K562 (cell line): Measurements from ENCODE around the gene E2F2. TPM values are rescaled to one million over a fixed set of nuclear protein-coding genes. Genes with fewer than 3 reads are reported as not detected.

Experiments
- AFF1 ChIP-seq, 2 experiments: fragments of 450-650 bp; IDR thresholded peaks; 2 replicates each; pipeline ENCODE4 v1.6.1; 2018; ENCODE audit warnings: mild to moderate bottlenecking in 2 of 2, low read depth in 1 of 2; ENCODE audit not compliant: partially characterized antibody in 2 of 2
- BACH1 ChIP-seq: fragments of 200-800 bp; sonication (Bioruptor generic); IDR thresholded peaks from 2 replicates; pipeline ENCODE4 v1.6.1; 2016; ENCODE audit warnings: missing genetic modification characterization, missing compliant biosample characterization
- ETV6 ChIP-seq, 3 experiments: fragments of 150-350 bp in 1 of 3; sonication (generic) in 1 of 3; formaldehyde crosslinking in 1 of 3; IDR thresholded peaks; 2 replicates each; pipeline versions ENCODE4 v1.6.1 to v1.8.0; 2014 to 2022; ENCODE audit warnings: borderline replicate concordance in 2 of 3, low read depth in 2 of 3, antibody characterized with exemption in 1 of 3, low read length in 1 of 3, mild to moderate bottlenecking in 1 of 3, missing genetic modification reagents in 1 of 3
- GABPB2 ChIP-seq: fragments of 250-450 bp; sonication (Bioruptor Pico); conservative IDR thresholded peaks from 2 replicates; pipeline ENCODE4 v1.5.1; 2021; ENCODE audit warnings: mild to moderate bottlenecking
- HMG20B ChIP-seq: fragments of 250-450 bp; sonication (Bioruptor Pico); IDR thresholded peaks from 2 replicates; pipeline ENCODE4 v1.5.0; 2021; ENCODE audit warnings: mild to moderate bottlenecking
- MEIS2 ChIP-seq: fragments of 450-650 bp; IDR thresholded peaks from 2 replicates; pipeline ENCODE4 v1.6.1; 2014; ENCODE audit warnings: mild to moderate bottlenecking; ENCODE audit not compliant: partially characterized antibody
- NCOR1 ChIP-seq: fragments of 450-650 bp; IDR thresholded peaks from 2 replicates; pipeline ENCODE4 v1.6.1; 2016; ENCODE audit warnings: mild to moderate bottlenecking, moderate library complexity
- PPARD ChIP-seq: fragments of 250-450 bp; sonication (Bioruptor Pico); IDR thresholded peaks from 2 replicates; pipeline ENCODE4 v1.8.0; 2022; ENCODE audit warnings: inconsistent platforms, mild to moderate bottlenecking, moderate library complexity
- RAD21 ChIP-seq, 2 experiments: fragments of 250-450 bp in 1 of 2; fragments of 450-650 bp in 1 of 2; sonication (Bioruptor Pico) in 1 of 2; formaldehyde crosslinking in 1 of 2; IDR thresholded peaks in 1 of 2; conservative IDR thresholded peaks in 1 of 2; 2 replicates each; pipeline versions ENCODE4 v1.4.0 to v1.8.0; 2020 to 2022; ENCODE audit warnings: mild to moderate bottlenecking in 2 of 2, moderate library complexity in 1 of 2
- RBFOX2 ChIP-seq: fragments of 200-400 bp; formaldehyde crosslinking; IDR thresholded peaks from 2 replicates; pipeline ENCODE4 v1.6.1; 2017; ENCODE audit warnings: low read depth, mild to moderate bottlenecking, low read length, moderate library complexity
- SMARCC2 ChIP-seq: fragments of 450-650 bp; IDR thresholded peaks from 2 replicates; pipeline ENCODE4 v1.6.1; 2017; ENCODE audit warnings: antibody characterized with exemption, moderate library complexity, mild to moderate bottlenecking, low read depth
- SNRNP70 ChIP-seq: fragments of 200-400 bp; formaldehyde crosslinking; optimal IDR thresholded peaks from 2 replicates; pipeline ENCODE3; 2017; ENCODE audit warnings: low read depth, low read length
- TBL1XR1 ChIP-seq, 2 experiments: IDR thresholded peaks; 2 replicates each; pipeline ENCODE4 v1.6.1; 2012; ENCODE audit warnings: improper control_type of control experiment in 2 of 2, low read length in 2 of 2, mild to moderate bottlenecking in 1 of 2
- ZBTB33 ChIP-seq: sonication (generic); formaldehyde crosslinking; IDR thresholded peaks from 2 replicates; pipeline ENCODE4 v1.8.1; 2023; ENCODE audit warnings: mild to moderate bottlenecking, missing genetic modification reagents
- ZNF23 ChIP-seq: fragments of 250-450 bp; sonication (Bioruptor Pico); IDR thresholded peaks from 2 replicates; pipeline ENCODE4 v1.4.0; 2020; ENCODE audit warnings: mild to moderate bottlenecking
- ZNF24 ChIP-seq: fragments of 450-650 bp; IDR thresholded peaks from 2 replicates; pipeline ENCODE4 v1.6.1; 2016
- ZNF354B ChIP-seq: fragments of 250-450 bp; sonication (Bioruptor Pico); IDR thresholded peaks from 2 replicates; pipeline ENCODE4 v1.4.0; 2020
- ZNF384 ChIP-seq: IDR thresholded peaks from 2 replicates; pipeline ENCODE4 v1.6.1; 2012; ENCODE audit warnings: low read depth, low read length, improper control_type of control experiment
- ZNF395 ChIP-seq: fragments of 200-800 bp; sonication (Bioruptor generic); IDR thresholded peaks from 2 replicates; pipeline ENCODE4 v1.6.1; 2017; ENCODE audit warnings: missing genetic modification characterization, missing compliant biosample characterization
- ZNF431 ChIP-seq: sonication (generic); formaldehyde crosslinking; IDR thresholded peaks from 2 replicates; pipeline ENCODE4 v1.8.0; 2022; ENCODE audit warnings: mild to moderate bottlenecking, missing genetic modification reagents
- ZNF764 ChIP-seq: fragments of 250-450 bp; sonication (Bioruptor Pico); IDR thresholded peaks from 2 replicates; pipeline ENCODE4 v1.4.0; 2020; ENCODE audit warnings: low read depth, mild to moderate bottlenecking, moderate library complexity
- polyA plus RNA-seq, 8 experiments: library from polyadenylated mRNA; depleted of rRNA in 4 of 8; stranded (reverse) in 5 of 8; unstranded in 3 of 8; fragments of >200 nt; fragmentation: Nextera tagmentation in 2 of 8; fragmentation: Illumina TruSeq in 1 of 8; extraction: Ambion mirVana in 2 of 8; extraction: Trizol in 1 of 8; gene quantifications; 2 replicates each; pipeline versions ENCODE4 v1.2.1 to v1.2.3, GENCODE V29; 2011 to 2014; ENCODE audit warnings: inconsistent platforms in 1 of 8, missing spikeins in 1 of 8
- total RNA-seq, 7 experiments: library from RNA; depleted of rRNA in 6 of 7; stranded (reverse); fragments of >200 nt in 6 of 7; fragmentation: Illumina TruSeq in 2 of 7; extraction: Trizol in 2 of 7; gene quantifications; 2 replicates each; pipeline versions ENCODE4 v1.2.1 to v1.2.3, GENCODE V29; 2011 to 2021; ENCODE audit warnings: low replicate concordance in 1 of 7

E2F2 gene
- total and polyA plus RNA-seq, 9 of the 15 experiments (the other 6 are each of a cell fraction or from before 2014, with no cell fraction given): 3.1 to 25.3 (median 11.4) TPM

- TF ChIP-seq ZNF395 (CRISPR knock-in tag) (no peak), ZNF23 (CRISPR knock-in tag) (no peak), MEIS2 (no peak), AFF1 (IDR thresholded peaks at IDR 0.05; ENCODE audit: low read depth in 1 of 2, partially characterized antibody in 2 of 2) (no peak), BACH1 (tag) (no peak), SNRNP70 (no peak), ZNF384 (peak; percentile 98), ZNF24 (no peak), ZNF354B (CRISPR knock-in tag) (no peak), SMARCC2 (no peak), GABPB2 (CRISPR knock-in tag) (no peak), ZBTB33 (no peak; the same call in 1 of the 2 replicates), RBFOX2 (peak; percentile 95), PPARD (no peak), ZNF764 (CRISPR knock-in tag) (no peak), HMG20B (CRISPR knock-in tag) (no peak), ZNF431 (CRISPR knock-in tag) (no peak; the same call in none of the 2 replicates), NCOR1 (peak; percentile 7; the same call in 1 of the 2 replicates), ETV6 (IDR thresholded peaks at IDR 0.05; ENCODE audit: borderline replicate concordance in 1 of 2, low read depth in 2 of 2, low read length in 1 of 2) (no peak), ETV6 (CRISPR knock-in tag; IDR thresholded peaks at IDR 0.05; ENCODE audit: borderline replicate concordance) (no peak), TBL1XR1 (IDR thresholded peaks at IDR 0.05; ENCODE audit: low read length in 2 of 2) (peak in 1 of 2 experiments; percentile 16; a peak in 2 of 4 replicates), RAD21 (CRISPR knock-in tag; conservative IDR thresholded peaks at IDR 0.05 in 1 of 2, IDR thresholded peaks at IDR 0.05 in 1 of 2) (no peak)
Measured at GRCh38 chr1:23530747-23531561, at the start of gene E2F2 (continued).
